ENCODE data around the gene PTH1R.

Gene PTH1R

GRCh38 chr3:46864061-46864881, 13.2 kb upstream of the PTH1R start:
- Histone ChIP-seq H3K36me3 (ENCODE audit: control insufficient read depth, insufficient read depth, low read length) (no peaks in the 10 kb centered on the region), H3K4me3 (ENCODE audit: low read length) (no peak overlapping the region), H3K27ac (ENCODE audit: low read length) (no peak overlapping the region), H3K27me3 (ENCODE audit: control insufficient read depth, insufficient read depth, low read length) (no peaks in the 10 kb centered on the region), H3K4me1 (ENCODE audit: control insufficient read depth, insufficient read depth, low read length) (no peaks in the 10 kb centered on the region), H3K9me3 (ENCODE audit: control insufficient read depth, insufficient read depth, low read length) (no peaks in the 10 kb centered on the region)
- no peak for DNase-seq (ENCODE audit: low read depth, low spot score)
- no CpG with 5 or more reads among the region's 10 CpGs for WGBS (ENCODE audit: insufficient coverage, insufficient read length)

- H3K9me3 ChIP-seq (ENCODE audit: control insufficient read depth, insufficient read depth, low read length), result no peaks in the 10 kb centered on the region
- H3K27ac ChIP-seq (ENCODE audit: low read length), result no peak overlapping the region
- H3K36me3 ChIP-seq (ENCODE audit: control insufficient read depth, insufficient read depth, low read length), result no peaks in the 10 kb centered on the region
- no peak for DNase-seq (ENCODE audit: low read depth, low spot score)
- no peak overlapping the region for H3K4me3 ChIP-seq (ENCODE audit: low read length)
- peaks cover 2% of the 10 kb centered on the region; the same call in 1 of the 2 replicates for H3K4me1 ChIP-seq (ENCODE audit: control insufficient read depth, insufficient read depth, low read length)
- H3K27me3 ChIP-seq (ENCODE audit: control insufficient read depth, insufficient read depth, low read length), result no peaks in the 10 kb centered on the region
- WGBS (ENCODE audit: insufficient coverage, insufficient read length), result no CpG with 5 or more reads among the region's 12 CpGs
Observed at GRCh38 chr3:46865031-46865507, 12.5 kb upstream of the PTH1R start.

GRCh38 chr3:46865546-46865945, 12.0 kb upstream of the PTH1R start:
- no peak overlapping the region for H3K4me3 ChIP-seq (ENCODE audit: low read length)
- H3K27ac ChIP-seq (ENCODE audit: low read length), result no peak overlapping the region
- no peaks in the 10 kb centered on the region for H3K36me3 ChIP-seq (ENCODE audit: control insufficient read depth, insufficient read depth, low read length)
- no peak for DNase-seq (ENCODE audit: low read depth, low spot score)
- peaks cover 2% of the 10 kb centered on the region; the same call in 1 of the 2 replicates for H3K4me1 ChIP-seq (ENCODE audit: control insufficient read depth, insufficient read depth, low read length)
- no peaks in the 10 kb centered on the region for H3K9me3 ChIP-seq (ENCODE audit: control insufficient read depth, insufficient read depth, low read length)
- no peaks in the 10 kb centered on the region for H3K27me3 ChIP-seq (ENCODE audit: control insufficient read depth, insufficient read depth, low read length)
- no CpG with 5 or more reads among the region's 2 CpGs for WGBS (ENCODE audit: insufficient coverage, insufficient read length)

GRCh38 chr3:46866032-46866595, 11.4 kb upstream of the PTH1R start:
- WGBS (ENCODE audit: insufficient coverage, insufficient read length), result no CpG with 5 or more reads among the region's 11 CpGs
- Histone ChIP-seq H3K4me1 (ENCODE audit: control insufficient read depth, insufficient read depth, low read length) (peaks cover 2% of the 10 kb centered on the region; the same call in 1 of the 2 replicates), H3K4me3 (ENCODE audit: low read length) (no peak overlapping the region), H3K27ac (ENCODE audit: low read length) (no peak overlapping the region), H3K9me3 (ENCODE audit: control insufficient read depth, insufficient read depth, low read length) (no peaks in the 10 kb centered on the region), H3K36me3 (ENCODE audit: control insufficient read depth, insufficient read depth, low read length) (no peaks in the 10 kb centered on the region), H3K27me3 (ENCODE audit: control insufficient read depth, insufficient read depth, low read length) (no peaks in the 10 kb centered on the region)
- DNase-seq (ENCODE audit: low read depth, low spot score), result no peak

GRCh38 chr3:46866720-46867549, 10.6 kb upstream of the PTH1R start:
- Histone ChIP-seq H3K4me3 (ENCODE audit: low read length) (no peak overlapping the region), H3K27me3 (ENCODE audit: control insufficient read depth, insufficient read depth, low read length) (no peaks in the 10 kb centered on the region; the same call in 1 of the 2 replicates), H3K27ac (ENCODE audit: low read length) (no peak overlapping the region), H3K4me1 (ENCODE audit: control insufficient read depth, insufficient read depth, low read length) (peaks cover 2% of the 10 kb centered on the region; the same call in 1 of the 2 replicates), H3K36me3 (ENCODE audit: control insufficient read depth, insufficient read depth, low read length) (no peaks in the 10 kb centered on the region), H3K9me3 (ENCODE audit: control insufficient read depth, insufficient read depth, low read length) (no peaks in the 10 kb centered on the region)
- no peak for DNase-seq (ENCODE audit: low read depth, low spot score)
- no CpG with 5 or more reads among the region's 15 CpGs for WGBS (ENCODE audit: insufficient coverage, insufficient read length)

- Histone ChIP-seq H3K9me3 (ENCODE audit: control insufficient read depth, insufficient read depth, low read length) (no peaks in the 10 kb centered on the region), H3K27ac (ENCODE audit: low read length) (no peak overlapping the region), H3K4me1 (ENCODE audit: control insufficient read depth, insufficient read depth, low read length) (peaks cover 2% of the 10 kb centered on the region; the same call in 1 of the 2 replicates), H3K4me3 (ENCODE audit: low read length) (no peak overlapping the region), H3K36me3 (ENCODE audit: control insufficient read depth, insufficient read depth, low read length) (no peaks in the 10 kb centered on the region), H3K27me3 (ENCODE audit: control insufficient read depth, insufficient read depth, low read length) (no peaks in the 10 kb centered on the region; the same call in 1 of the 2 replicates)
- no CpG with 5 or more reads among the region's 15 CpGs for WGBS (ENCODE audit: insufficient coverage, insufficient read length)
- DNase-seq (ENCODE audit: low read depth, low spot score), result no peak
Observed at GRCh38 chr3:46867550-46867898, 10.0 kb upstream of the PTH1R start.

GRCh38 chr3:46868287-46868686, 9.2 kb upstream of the PTH1R start:
- Histone ChIP-seq H3K4me1 (ENCODE audit: control insufficient read depth, insufficient read depth, low read length) (peaks cover 2% of the 10 kb centered on the region; the same call in 1 of the 2 replicates), H3K9me3 (ENCODE audit: control insufficient read depth, insufficient read depth, low read length) (no peaks in the 10 kb centered on the region), H3K36me3 (ENCODE audit: control insufficient read depth, insufficient read depth, low read length) (no peaks in the 10 kb centered on the region), H3K27me3 (ENCODE audit: control insufficient read depth, insufficient read depth, low read length) (no peaks in the 10 kb centered on the region; the same call in 1 of the 2 replicates), H3K27ac (ENCODE audit: low read length) (no peak overlapping the region), H3K4me3 (ENCODE audit: low read length) (no peak overlapping the region)
- no CpG with 5 or more reads among the region's 8 CpGs for WGBS (ENCODE audit: insufficient coverage, insufficient read length)
- no peak for DNase-seq (ENCODE audit: low read depth, low spot score)

- DNase-seq (ENCODE audit: low read depth, low spot score), result no peak
- H3K4me1 ChIP-seq (ENCODE audit: control insufficient read depth, insufficient read depth, low read length), result peaks cover 2% of the 10 kb centered on the region; the same call in 1 of the 2 replicates
- H3K9me3 ChIP-seq (ENCODE audit: control insufficient read depth, insufficient read depth, low read length), result no peaks in the 10 kb centered on the region
- no peaks in the 10 kb centered on the region; the same call in 1 of the 2 replicates for H3K27me3 ChIP-seq (ENCODE audit: control insufficient read depth, insufficient read depth, low read length)
- H3K36me3 ChIP-seq (ENCODE audit: control insufficient read depth, insufficient read depth, low read length), result no peaks in the 10 kb centered on the region
- WGBS (ENCODE audit: insufficient coverage, insufficient read length), result no CpG with 5 or more reads among the region's 7 CpGs
- H3K4me3 ChIP-seq (ENCODE audit: low read length), result no peak overlapping the region
- H3K27ac ChIP-seq (ENCODE audit: low read length), result no peak overlapping the region
Observed at GRCh38 chr3:46868948-46869347, 8.6 kb upstream of the PTH1R start.

- H3K4me1 ChIP-seq (ENCODE audit: control insufficient read depth, insufficient read depth, low read length), result peaks cover 2% of the 10 kb centered on the region; the same call in 1 of the 2 replicates
- H3K4me3 ChIP-seq (ENCODE audit: low read length), result no peak overlapping the region
- H3K36me3 ChIP-seq (ENCODE audit: control insufficient read depth, insufficient read depth, low read length), result no peaks in the 10 kb centered on the region
- H3K27me3 ChIP-seq (ENCODE audit: control insufficient read depth, insufficient read depth, low read length), result no peaks in the 10 kb centered on the region; the same call in 1 of the 2 replicates
- H3K9me3 ChIP-seq (ENCODE audit: control insufficient read depth, insufficient read depth, low read length), result no peaks in the 10 kb centered on the region
- no CpG with 5 or more reads among the region's 10 CpGs for WGBS (ENCODE audit: insufficient coverage, insufficient read length)
- no peak for DNase-seq (ENCODE audit: low read depth, low spot score)
- H3K27ac ChIP-seq (ENCODE audit: low read length), result no peak overlapping the region
Observed at GRCh38 chr3:46869440-46869839, 8.1 kb upstream of the PTH1R start.

GRCh38 chr3:46870651-46871050, 6.9 kb upstream of the PTH1R start:
- no peak for DNase-seq (ENCODE audit: low read depth, low spot score)
- peaks cover 2% of the 10 kb centered on the region for H3K27me3 ChIP-seq (ENCODE audit: control insufficient read depth, insufficient read depth, low read length)
- WGBS (ENCODE audit: insufficient coverage, insufficient read length), result no CpG with 5 or more reads among the region's 5 CpGs
- H3K36me3 ChIP-seq (ENCODE audit: control insufficient read depth, insufficient read depth, low read length), result no peaks in the 10 kb centered on the region
- no peak overlapping the region for H3K4me3 ChIP-seq (ENCODE audit: low read length)
- H3K9me3 ChIP-seq (ENCODE audit: control insufficient read depth, insufficient read depth, low read length), result no peaks in the 10 kb centered on the region
- no peak overlapping the region for H3K27ac ChIP-seq (ENCODE audit: low read length)
- peaks cover 2% of the 10 kb centered on the region; the same call in 1 of the 2 replicates for H3K4me1 ChIP-seq (ENCODE audit: control insufficient read depth, insufficient read depth, low read length)
